NOMO-1 treated with DMSO at 0.1 percent for 48 hours (cell line): ENCODE measurements around the gene RPN2.

ENCODE experiments used
- DNase-seq: peaks from one replicate; lab custom pipeline; 2025; ENCODE audit not compliant: unreplicated experiment; lab: John Stamatoyannopoulos, UW

The RPN2 gene

DNA sequence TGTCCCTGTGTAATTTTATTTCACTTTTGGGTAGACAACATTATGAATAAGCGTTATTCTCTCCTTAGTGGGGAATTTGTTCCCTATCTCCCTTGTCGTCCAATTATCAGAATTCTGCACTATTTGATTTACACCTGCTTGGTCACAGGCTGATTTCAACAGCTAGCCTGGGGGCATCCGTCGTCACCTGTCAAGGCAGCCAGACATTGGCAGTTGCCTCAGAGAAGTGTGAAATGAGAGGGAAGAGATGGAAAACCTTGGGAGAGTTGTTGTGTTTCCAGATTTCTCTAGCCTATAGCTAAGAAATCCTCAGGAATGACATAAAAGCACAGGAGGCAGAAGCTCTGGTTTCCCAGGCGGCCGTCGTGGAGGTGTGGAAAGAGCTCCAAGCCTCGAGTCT, 83.4 kb downstream of the RPN2 start:
- DNase-seq: no peak

DNA sequence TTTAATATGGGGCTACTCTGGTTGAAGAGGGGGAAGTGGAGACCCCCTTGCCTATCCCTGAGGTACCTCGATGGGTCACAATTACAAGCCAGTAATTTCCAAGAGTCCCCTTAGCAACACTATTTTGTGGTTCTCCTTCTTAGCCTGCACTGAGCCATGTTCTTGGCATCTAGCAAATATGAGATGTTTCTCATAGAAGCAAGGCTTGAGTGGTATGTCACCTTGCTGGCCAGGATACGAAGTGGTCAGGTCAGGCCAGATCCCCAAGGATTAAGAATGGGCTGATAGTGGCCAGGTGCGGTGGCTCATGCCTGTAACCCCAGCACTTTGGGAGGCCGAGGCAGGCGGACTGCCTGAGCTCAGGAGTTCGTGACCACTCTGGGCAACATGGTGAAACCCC, 84.6 kb downstream of the RPN2 start:
- DNase-seq: no peak

DNA sequence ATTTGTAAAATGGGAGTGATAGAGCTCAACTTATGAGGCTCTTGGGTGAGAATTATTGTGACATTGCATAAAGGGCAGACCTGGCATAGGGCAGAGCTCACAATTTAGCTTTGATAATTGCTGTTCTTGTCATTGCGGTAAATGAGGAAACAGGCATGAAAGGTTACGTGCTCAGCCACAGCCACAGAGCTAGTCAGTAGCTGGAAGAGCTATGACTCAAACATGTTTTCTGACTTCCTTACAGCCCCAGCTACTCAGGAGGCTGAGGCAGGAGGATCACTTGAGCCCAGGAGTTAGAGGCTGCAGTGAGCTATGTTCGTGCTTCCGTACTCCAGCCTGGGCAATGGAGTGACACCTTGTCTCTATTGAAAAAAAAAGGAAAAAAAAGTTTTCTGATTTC, 86.0 kb downstream of the RPN2 start:
- peak; percentile 99 for DNase-seq

DNA sequence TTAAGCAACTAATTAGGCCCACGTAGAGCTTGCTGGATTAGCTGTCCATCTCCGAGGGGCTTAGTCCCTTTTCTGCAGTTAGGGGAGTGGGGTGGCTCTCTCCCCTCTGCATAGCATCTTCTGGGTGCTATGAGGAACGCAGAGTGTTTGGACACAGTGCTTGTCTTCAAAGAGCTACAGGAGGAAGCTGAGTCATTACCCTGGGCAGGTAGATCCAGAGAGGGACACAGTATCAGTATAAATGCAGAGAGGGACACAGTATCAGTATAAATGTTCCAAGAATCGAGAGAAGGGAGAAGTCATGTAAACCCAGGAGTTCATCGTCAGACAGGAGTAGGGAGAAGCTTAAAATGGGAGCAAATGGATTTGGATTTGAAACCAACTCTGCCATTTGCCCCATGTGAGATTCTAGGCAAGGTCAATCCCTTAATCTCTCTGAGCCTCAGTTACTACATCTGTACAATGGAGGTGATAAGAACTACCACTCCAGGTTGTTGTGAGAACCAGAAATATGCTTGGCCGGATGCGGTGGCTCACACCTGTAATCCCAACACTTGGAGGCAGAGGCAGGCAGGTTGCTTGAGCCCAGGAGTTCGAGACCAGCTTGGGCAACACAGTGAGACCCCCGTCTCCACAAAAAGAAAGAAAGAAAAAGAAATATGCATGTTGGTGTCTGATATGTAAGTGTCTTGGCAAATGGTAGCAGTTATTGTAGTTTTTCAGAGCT, 88.0 kb downstream of the RPN2 start:
- DNase-seq: no peak

DNA sequence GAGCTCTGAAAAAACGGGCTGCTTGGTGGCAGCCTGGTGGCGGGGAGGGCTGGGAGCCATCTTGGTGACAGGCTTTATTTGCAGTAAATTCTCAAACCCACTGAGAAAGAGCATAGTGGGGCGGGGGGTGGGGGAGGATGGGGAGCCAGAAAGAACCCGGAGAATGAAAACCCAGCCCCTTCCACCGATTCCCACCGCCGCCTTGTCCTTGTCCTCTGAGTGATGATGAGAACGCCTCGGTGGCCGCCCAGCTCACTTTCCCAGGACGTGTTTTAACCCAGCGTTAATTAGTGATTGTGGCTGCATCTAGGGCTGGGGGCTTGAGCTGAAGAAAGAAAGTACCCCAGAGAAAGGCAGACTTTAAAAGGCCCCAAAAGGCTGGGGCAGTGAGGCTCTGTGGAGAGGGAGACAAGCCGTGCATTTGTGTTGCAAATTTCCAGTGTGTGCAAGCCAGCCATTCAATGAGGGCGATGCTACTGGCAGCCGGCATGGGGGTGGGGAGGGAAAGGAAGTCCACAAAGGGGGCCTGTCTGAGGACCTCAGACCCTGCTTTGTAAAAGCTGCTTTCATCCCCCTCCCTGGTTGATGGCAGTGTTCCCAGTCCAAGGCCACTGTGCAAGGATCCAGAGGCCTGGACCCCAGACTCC, 88.7 kb downstream of the RPN2 start:
- no peak for DNase-seq

DNA sequence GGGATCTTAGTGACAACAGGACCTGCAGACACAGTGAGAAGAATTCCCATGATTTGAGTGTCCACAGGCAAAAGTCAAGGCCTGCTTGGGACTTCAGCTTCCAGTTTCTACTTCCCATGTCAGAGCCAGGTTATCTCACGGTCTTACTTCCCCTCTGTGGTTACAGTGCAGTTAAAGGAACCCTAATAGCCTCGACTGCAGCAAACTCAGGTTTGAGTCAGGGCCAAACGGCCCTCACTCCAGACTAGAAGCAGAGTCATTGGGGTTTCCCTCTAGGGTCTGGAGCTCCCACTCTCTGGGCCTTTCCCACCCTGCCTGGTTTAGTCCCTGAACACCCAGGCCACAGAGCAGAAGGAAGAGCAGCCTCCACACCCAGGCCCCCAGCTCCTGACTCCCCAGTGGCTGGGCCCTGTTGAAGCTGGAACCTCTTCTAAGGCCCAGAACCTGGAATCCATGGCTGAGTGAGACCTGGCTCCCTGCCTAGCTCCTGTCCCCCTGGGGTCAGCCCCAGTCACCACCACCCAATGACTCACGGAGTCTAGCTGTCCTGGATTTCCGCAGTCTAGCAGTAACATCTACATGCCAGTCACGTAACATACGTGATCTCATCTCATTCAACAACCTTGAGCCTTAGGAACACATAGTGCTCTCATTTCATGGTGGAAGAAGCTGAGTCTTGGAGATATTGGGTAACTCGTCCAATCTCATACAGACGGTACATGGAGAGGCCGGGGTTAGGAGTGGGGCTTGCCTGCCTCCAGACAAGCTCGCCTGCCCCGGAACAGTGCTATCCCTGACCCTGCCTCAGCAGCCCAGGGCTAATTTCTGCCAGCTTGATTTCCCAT, 91.7 kb downstream of the RPN2 start:
- peak; percentile 95 for DNase-seq

DNA sequence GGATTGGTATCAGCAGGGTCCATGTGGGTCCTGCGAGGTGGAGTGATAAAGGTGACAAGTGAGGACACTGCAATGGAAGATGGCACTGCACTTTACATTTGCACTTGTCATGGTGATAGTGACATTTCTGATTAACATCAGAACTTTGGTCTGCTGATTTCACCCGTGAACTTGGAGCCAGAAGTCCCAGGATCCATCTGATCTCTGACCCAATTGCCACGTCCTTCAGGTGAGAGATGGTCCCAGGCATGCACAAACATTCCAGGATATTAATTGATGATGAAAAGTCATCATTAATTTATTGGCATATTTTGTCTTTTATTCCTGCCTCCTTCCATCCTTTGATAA, 92.3 kb downstream of the RPN2 start:
- no peak for DNase-seq

DNA sequence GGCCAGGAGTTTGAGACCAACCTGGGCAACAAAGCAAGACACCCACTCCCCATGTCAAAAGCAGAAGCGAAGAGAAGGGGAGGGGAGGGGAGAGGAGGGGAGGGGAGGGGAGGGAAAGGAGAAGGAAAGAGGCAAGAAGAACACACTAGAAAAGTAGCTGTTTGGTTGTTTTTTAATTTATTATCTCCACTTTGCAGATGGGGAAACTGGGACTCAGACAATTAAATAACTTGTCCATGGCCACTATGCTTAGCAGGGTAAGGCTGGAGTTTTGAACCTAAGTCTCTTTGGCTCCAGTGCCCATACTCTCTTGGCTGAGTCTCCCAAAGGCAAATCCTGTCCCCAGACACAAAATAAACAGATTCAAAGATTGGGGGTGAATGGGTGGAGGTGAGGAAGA, 94.9 kb downstream of the RPN2 start:
- no peak for DNase-seq

DNA sequence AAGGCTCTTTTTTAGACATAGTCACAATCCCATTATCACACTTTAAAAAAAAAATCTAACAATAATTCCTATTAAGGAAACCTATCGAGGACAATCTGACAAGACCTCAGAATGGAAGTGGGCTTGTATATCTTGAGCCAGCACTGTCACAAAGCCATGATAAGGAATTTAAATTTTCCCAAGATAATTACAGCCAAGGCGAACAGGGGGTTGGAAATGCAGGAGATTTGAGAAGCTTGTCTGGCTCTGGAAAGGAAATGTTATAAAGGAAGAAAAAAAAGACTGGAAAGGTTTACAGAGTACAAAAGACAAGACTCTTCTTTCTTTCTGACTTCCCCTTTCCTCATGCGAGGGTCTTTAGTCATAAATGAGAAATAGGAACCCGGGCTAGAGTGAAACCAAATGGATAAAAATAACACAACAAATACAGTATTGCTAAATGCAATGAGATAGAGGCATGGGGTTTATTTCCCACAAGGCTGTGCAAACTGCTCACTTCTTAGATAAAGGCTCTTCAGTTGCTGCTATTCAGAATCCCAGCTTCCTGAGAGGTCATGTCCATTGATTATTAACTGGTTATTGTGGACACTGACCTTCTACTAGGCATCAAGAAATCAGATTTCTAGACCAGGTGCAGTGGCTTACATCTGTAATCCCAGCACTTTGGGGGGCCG, 95.9 kb downstream of the RPN2 start:
- peak; percentile 94 for DNase-seq

DNA sequence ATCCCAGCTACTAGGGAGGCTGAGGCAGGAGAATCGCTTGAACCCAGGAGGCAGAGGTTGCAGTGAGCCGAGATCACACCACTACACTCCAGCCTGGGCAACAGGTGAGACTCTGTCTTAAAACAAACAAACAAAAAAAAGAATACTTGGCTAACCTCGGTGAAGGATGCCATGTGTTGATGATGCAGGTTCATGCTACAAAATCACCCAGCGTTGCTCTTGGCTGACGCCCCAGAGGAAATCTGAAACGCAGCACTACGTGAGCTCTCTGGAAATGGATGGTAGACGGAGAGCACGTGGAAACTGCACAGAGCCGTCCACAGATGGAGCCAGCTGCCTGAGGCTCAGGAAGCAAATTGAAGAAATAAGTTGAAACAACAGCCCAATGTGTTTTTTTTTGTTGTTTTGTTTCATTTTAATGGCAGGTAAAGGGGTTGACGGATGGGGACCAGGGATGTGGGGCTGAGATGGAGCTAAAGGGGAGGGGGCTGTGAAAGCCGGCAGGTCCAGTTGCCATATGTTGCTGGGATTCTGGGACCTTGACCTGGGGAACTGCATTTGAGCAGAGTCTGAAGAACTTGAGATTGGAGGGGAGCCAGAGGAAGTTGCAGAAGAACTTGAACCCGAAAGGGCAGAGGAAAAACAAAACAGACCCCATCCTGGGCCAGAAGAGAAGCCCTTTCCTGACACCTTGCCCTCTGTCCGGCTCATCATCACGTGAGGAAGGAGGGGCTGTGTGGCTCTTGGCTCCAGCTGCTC, 97.5 kb downstream of the RPN2 start:
- DNase-seq: peak; percentile 32

DNA sequence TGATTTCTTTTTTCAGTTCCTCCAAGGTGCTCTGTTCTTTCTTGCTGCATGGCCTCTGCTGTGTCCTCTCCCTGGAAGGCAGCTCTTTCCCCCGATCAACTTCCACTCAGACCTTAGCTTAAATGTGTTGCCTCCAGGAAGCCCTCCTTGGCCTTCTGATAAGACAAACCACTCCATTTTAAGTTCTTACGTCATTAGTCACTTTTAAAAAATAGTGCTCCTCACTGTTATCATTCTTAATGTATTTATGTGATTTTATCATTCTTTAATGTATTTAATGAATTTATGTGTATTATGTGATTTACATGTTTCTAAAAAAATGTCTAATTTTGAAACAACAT, 98.1 kb downstream of the RPN2 start:
- peak; percentile 37 for DNase-seq

DNA sequence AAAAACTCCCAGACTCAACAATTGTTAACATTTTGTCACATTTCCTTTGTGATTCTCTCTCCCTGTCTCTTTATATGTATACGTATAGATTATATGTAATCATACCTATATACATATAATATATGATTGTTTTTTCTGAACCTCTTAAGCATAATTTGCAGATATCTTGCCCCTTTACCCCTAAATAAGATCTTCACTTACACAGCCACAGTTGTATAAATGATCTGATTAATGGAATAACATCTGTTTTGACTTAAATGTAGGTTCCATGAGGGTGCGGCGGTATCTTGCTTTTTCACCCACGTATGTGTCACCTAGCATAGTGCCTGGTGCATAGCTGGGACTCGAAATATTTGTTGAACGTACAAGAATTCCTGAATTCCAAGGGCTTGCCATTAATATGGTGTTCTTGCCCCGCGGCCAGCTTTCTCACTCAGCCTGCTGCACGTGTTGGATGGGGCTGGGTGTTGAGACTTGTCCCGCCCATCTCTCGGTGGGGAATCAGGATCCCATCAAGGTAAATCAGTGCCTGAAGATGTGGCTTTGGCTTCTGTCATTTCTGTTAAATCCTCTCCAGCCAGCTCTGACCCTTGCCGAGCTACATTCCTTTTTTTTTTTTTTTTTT, 99.9 kb downstream of the RPN2 start:
- no peak for DNase-seq

DNA sequence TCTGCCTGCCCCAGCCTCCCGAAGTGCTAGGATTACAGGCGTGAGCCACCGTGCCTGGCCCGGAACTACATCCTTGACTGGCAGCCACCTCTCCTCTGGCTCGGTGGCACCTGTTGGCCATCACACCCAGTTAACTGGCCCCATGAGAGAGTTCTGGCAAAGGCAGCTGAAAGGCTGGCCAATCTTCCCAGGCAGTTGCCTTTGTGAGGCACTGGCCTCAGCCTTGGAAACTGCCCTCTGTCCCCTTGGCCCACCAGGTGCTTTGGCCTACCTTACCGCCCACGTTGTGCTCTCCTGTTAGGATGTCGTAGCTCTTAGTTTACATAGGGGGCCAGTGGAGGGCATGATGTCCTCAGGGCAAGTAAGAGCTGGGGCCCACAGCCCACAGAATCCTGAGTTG, 100.7 kb downstream of the RPN2 start:
- DNase-seq: no peak

DNA sequence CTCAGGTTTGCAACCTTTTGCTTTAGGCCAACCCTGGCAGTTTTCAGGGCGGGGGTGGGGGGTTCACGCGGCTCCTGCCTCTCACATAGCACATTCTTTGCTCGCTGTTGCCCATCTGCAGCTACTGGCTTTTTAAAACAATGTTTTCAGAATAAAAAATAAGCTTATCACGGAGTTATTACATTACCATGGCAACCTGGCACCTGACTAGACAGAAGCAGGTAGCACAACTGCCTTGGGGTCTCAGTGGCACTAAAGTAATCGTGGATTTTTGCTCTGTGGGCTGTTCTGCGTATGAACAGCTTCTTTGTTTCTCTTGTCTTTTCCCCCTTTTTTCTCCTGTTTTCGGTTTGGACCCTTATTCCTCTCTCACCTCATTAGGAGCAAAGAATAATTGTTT, 101.3 kb downstream of the RPN2 start:
- no peak for DNase-seq

DNA sequence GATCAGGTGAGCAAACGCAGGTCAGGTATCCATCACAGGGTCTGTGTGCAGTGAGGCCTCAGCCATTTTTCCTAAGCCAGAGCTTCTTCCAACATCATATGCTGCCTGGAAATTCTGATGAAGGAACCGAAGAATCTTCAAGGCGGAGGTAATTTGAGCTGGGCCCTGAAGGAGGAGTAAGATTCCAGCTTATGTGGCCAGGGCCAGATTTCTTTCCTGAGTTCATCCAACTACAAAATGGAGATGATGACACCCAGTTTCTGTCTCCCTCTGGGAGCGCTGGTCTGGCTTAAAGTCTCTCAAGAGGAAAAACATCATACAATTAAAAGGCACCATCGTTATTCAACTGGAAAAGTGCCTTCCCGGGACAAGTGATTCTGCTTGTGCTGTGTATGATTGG, 103.4 kb downstream of the RPN2 start:
- DNase-seq: no peak

DNA sequence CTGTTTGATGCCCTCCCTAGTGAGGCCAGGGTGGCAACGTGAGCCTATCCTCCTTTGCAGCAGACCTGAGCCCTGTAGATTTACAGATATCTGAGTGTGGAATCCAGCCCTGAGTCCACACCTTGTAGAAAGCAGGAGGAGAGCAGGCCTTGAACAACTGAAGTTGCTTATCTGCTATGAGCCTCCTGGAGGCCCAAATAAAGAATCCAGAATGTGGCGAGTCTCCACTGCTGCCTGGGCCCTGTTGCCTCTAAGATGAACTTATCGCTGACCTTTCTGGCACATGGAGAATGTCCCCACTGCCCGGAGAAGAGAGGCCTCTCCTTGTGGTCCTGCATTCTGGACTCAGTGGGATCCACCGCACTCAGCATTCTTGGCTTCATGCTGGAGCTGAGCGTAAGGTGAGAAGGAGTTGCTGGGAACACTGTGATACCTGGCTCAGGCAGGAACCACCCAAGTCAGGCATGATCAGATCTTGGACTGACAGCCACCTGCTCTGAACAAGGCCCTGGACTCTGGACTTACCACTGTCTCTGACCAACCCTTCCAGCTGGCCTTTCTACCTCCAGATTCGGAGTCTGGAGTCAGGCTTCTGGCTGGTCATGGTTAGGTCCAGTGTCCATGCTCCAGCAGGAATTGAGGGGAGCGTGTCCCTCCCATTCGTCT, 104.5 kb downstream of the RPN2 start:
- no peak for DNase-seq

DNA sequence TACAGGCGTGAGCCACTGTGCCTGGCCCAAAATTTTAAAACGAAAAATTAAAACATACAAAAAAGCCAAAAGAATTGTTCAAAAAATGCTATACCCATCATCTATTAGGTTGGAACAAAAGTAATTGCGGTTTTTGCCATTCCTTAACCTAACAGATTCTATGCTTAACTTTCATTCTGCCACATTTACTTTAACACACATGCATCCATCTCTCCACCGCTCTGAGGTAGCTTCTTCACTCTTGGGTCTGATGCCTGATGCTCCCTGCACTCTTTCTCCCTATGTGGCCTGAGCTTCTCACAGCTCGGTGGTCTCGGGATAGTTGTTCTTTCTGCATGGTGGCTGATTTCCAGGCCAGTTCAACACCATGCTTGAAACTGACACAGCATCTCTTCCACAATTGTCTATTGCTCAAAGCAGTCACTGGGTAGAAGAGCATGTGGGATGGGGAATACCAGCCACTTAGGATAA, 105.6 kb downstream of the RPN2 start:
- no peak for DNase-seq

DNA sequence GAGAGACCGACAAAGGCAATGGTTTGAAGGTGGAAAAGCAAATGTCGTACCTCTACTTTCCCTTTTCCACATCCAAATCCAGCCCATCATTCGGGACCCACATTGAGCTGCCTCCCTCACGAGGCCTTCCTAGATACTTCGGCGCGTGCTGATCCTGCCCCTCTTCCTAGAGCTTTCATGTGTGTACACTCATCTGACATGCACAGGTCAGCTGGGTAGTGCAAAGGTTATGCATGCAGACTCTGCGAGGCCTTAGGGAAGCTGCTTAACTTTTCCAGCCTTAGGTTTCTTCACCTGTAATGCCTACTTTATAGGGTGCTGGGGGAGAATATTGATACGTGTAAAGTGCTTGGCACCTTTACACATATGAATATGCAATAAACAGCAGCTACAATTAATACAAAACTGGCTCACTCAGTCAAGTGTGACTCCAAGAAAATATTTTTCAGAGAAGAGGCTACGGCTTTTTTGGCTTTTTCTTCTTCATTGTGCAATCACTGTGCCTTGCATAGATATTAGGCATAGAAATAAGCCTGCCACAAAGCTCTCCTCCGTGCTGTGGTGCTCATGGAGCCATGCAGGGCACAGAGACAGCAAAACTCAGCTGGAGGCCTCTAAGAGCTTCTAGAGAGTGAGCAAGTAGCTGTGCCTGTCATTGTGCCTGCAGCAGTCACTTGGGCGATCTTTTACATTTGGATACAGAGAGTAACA, 106.7 kb downstream of the RPN2 start:
- no peak for DNase-seq

DNA sequence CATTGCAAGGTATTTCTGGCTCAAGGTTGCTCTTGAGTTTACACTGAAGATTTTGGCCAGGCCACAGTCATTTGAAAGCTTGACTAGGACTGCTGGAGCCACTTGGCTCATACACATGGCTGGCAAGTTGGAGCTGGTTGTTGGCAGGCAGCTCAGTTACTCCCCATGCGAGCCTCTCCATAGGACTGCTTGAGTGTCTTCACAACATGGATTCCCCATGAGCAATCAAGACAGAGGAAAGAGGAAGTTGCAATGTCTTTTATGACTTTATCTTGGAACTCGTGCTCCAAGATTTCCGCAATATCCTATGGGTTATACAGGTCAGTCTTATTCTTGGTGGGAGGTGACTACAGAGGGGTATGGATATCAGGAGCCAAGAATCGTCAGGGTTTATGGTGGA, 109.0 kb downstream of the RPN2 start:
- peak; percentile 40 for DNase-seq
